Non-pigmented ciliary epithelial cell (primary cell): Measurements from ENCODE around the gene POLR3K.
"Not testable (repeated sequence)": the region's sequence is repeated elsewhere in the genome, so short reads cannot be mapped to it uniquely, and the experiment has no call there.

Experiments
- DNase-seq: peaks from one replicate; pipeline ENCODE4 v3.0.0-alpha.2; 2010; ENCODE audit warnings: low read depth

The POLR3K gene

GRCh38 chr16:63998-64913 lies 10.8 kb upstream of the POLR3K start:
- DNase-seq: no peak

- no peak for DNase-seq
These were observed 10.1 kb upstream of the POLR3K start for GRCh38 chr16:63466-63865.

GRCh38 chr16:62968-63391 lies 9.6 kb upstream of the POLR3K start:
- no peak for DNase-seq

GRCh38 chr16:62283-62967 lies 9.0 kb upstream of the POLR3K start:
- no peak for DNase-seq

- no peak for DNase-seq
These were observed 8.5 kb upstream of the POLR3K start for GRCh38 chr16:61879-62281.

GRCh38 chr16:60929-61878 lies 7.8 kb upstream of the POLR3K start:
- DNase-seq: no peak

- DNase-seq: no peak
These were observed 6.8 kb upstream of the POLR3K start for GRCh38 chr16:60166-60565.

GRCh38 chr16:59440-60059 lies 6.1 kb upstream of the POLR3K start:
- no peak for DNase-seq

- no peak for DNase-seq
These were observed 5.4 kb upstream of the POLR3K start for GRCh38 chr16:58491-59439.

- no peak for DNase-seq
These were observed 4.3 kb upstream of the POLR3K start for GRCh38 chr16:57711-58110.

GRCh38 chr16:56231-56927 lies 3.0 kb upstream of the POLR3K start:
- DNase-seq: no peak

- no peak for DNase-seq
These were observed 2.2 kb upstream of the POLR3K start for GRCh38 chr16:55571-56136.

- no peak for DNase-seq
These were observed 801 bp upstream of the POLR3K start for GRCh38 chr16:54237-54581.

- DNase-seq: no peak
These were observed 2.4 kb downstream of the POLR3K start for GRCh38 chr16:50769-51591.

GRCh38 chr16:47234-47633 lies 6.2 kb downstream of the POLR3K start:
- DNase-seq: no peak

- DNase-seq: not testable (repeated sequence)
These were observed 6.9 kb downstream of the POLR3K start for GRCh38 chr16:46510-46909.

- no peak for DNase-seq
These were observed 8.0 kb downstream of the POLR3K start for GRCh38 chr16:45454-45853.

- no peak for DNase-seq
These were observed 8.8 kb downstream of the POLR3K start for GRCh38 chr16:44655-45054.

- no peak for DNase-seq
These were observed 10.1 kb downstream of the POLR3K start for GRCh38 chr16:43294-43693.
